Thoracic aorta (tissue), 2 donors: ENCODE data around the gene HPS3. TPM values are rescaled to one million over a fixed set of nuclear protein-coding genes. Genes with fewer than 3 reads are reported as not detected.

Source experiments
- ATAC-seq: fragments of 150-250 bp; one replicate; pipeline ENCODE4 v1.8.0; 2017; ENCODE audit warnings: low read depth; ENCODE audit not compliant: insufficient number of reproducible peaks, low FRiP score
- DNase-seq: peaks from one replicate; pipeline ENCODE4 v3.0.0-alpha.2; 2020; ENCODE audit warnings: low spot score
- H3K27ac ChIP-seq, 2 donors: fragments of 200-600 bp; sonication (generic); 1 replicate in 1 of 2; 2 replicates in 1 of 2; pipeline ENCODE4 v1.5.1; 2016; ENCODE audit warnings: mild to moderate bottlenecking in 2 of 2, moderate library complexity in 2 of 2
- H3K27me3 ChIP-seq: fragments of 200-600 bp; sonication (generic); replicated peaks from 2 replicates; pipeline ENCODE4 v1.6.0; 2016; ENCODE audit warnings: mild to moderate bottlenecking; ENCODE audit not compliant: insufficient read depth
- H3K36me3 ChIP-seq: fragments of 200-600 bp; sonication (generic); one replicate; pipeline ENCODE4 v1.5.1; 2016
- H3K4me1 ChIP-seq, 2 donors: fragments of 200-600 bp; sonication (generic); 1 replicate in 1 of 2; 2 replicates in 1 of 2; pipeline versions ENCODE4 v1.5.1 to v1.6.0; 2016; ENCODE audit warnings: low read depth in 2 of 2, mild to moderate bottlenecking in 1 of 2; ENCODE audit not compliant: control insufficient read depth in 1 of 2
- H3K4me3 ChIP-seq: fragments of 200-600 bp; sonication (generic); 2 replicates; pipeline ENCODE4 v1.5.1; 2016; ENCODE audit warnings: mild to moderate bottlenecking
- H3K9me3 ChIP-seq: fragments of 200-600 bp; sonication (generic); 2 replicates; pipeline ENCODE4 v1.5.1; 2016
- CTCF ChIP-seq: fragments of 200-600 bp; sonication (generic); IDR thresholded peaks from one replicate; pipeline ENCODE4 v1.5.1; 2019; ENCODE audit warnings: antibody characterized with exemption
- total RNA-seq, 2 donors: library from RNA; depleted of rRNA; stranded (reverse); fragments of >200 nt; gene quantifications; one replicate each; pipeline versions ENCODE4 v1.1.0 to v1.2.3, GENCODE V29; 2016

HPS3 gene
- total RNA-seq, 2 donors from 2014 or later: 21.3 to 22.9 TPM

- peak overlapping the region in 1 of 2 donors; percentile 36 for H3K27ac ChIP-seq
- ATAC-seq: no peak
Observed at GRCh38 chr3:149120051-149120972, 9.1 kb upstream of the HPS3 start.

DNA sequence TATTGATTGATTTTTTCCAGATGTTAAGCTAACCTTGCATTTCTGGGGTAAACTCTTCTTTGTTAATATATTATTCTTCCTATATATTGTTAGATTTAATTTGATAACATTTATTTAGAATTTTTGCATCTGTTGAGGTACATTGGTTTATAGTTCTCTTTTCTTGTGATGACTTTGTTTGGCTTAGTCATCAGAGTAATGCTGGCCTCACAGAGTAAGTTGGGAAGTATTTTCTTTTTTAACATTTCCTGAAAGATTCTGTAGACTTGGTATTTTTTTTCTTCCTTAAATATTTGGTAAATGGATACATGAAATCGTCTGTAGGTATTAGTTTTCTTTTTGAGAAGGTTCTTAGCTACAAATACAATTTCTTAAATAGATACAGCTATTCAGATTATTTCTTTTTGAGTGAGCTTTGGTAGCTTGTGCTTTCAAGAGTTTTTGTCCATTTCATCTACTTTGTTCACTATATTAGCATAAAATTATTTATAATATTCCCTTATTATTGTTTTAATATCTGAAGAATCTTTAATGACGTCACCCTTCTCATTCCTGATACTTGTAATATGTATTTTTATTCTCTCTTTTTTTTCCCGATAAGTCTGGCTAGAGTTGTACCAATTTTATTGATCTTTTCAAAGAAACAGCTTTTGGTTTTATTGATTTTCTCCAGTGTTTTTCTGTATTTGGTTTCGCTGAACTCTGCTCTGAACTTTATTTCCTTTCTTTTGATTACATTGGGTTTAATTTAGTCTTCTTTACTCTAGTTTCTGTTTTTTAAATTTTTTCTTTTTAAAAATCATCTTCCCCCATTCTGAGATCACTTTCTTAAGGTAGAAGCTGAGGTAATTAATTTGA, 6.5 kb upstream of the HPS3 start:
- Histone ChIP-seq H3K9me3 (no peaks in the 10 kb centered on the region), H3K27me3 (no peaks in the 10 kb centered on the region), H3K4me3 (no peak overlapping the region), H3K36me3 (no peaks in the 10 kb centered on the region), H3K27ac (no peak overlapping the region), H3K4me1 (peaks cover under 1 to 3% of the 10 kb centered on the region in 2 donors)
- TF ChIP-seq CTCF: no peak
- no peak for ATAC-seq
- DNase-seq: no peak

More at GRCh38 chr3:149120051-149120972, 9.1 kb upstream of the HPS3 start:
- Histone ChIP-seq H3K36me3 (no peaks in the 10 kb centered on the region), H3K4me1 (peaks cover 6 to 7% of the 10 kb centered on the region in 2 donors), H3K9me3 (no peaks in the 10 kb centered on the region), H3K4me3 (no peak overlapping the region), H3K27me3 (no peaks in the 10 kb centered on the region)
- no peak for DNase-seq
- peak; percentile 61 for TF ChIP-seq CTCF

GRCh38 chr3:149128821-149129220, 617 bp upstream of the HPS3 start:
- H3K9me3 ChIP-seq: no peaks in the 10 kb centered on the region
- H3K4me3 ChIP-seq: peak overlapping the region; percentile 96
- H3K27ac ChIP-seq: peak overlapping the region; percentile 87 to 92
- no peaks in the 10 kb centered on the region for H3K27me3 ChIP-seq
- no peak for TF ChIP-seq CTCF
- DNase-seq (no peak), ATAC-seq (no peak)
- no peaks in the 10 kb centered on the region for H3K36me3 ChIP-seq
- H3K4me1 ChIP-seq: peaks cover 11 to 32% of the 10 kb centered on the region in 2 donors

DNA sequence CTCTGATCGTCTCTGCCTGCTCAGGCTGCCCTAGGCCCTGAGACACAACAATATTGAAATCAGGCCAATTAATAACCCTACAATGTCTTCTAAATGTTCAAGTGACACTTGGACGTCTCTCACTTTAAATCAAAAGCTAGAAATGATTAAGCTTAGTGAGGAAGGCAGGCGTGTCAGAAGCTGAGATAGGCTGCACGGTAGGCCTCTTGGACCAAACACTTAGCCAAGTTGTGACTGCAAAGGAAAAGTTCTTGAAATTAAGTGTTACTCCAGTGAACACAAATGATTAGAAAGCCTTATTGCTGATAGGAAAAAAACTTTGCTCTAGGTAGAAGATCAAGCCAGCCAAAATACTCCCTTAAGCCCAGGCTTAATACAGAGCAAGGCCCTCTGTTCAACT, 2.2 kb downstream of the HPS3 start:
- Histone ChIP-seq H3K27me3 (no peaks in the 10 kb centered on the region), H3K4me3 (peak overlapping the region; percentile 96), H3K4me1 (peaks cover 11 to 32% of the 10 kb centered on the region in 2 donors), H3K9me3 (no peaks in the 10 kb centered on the region), H3K36me3 (peaks cover 5% of the 10 kb centered on the region), H3K27ac (peak overlapping the region; percentile 40 to 92)
- TF ChIP-seq CTCF: no peak
- DNase-seq (no peak), ATAC-seq (no peak)

DNA sequence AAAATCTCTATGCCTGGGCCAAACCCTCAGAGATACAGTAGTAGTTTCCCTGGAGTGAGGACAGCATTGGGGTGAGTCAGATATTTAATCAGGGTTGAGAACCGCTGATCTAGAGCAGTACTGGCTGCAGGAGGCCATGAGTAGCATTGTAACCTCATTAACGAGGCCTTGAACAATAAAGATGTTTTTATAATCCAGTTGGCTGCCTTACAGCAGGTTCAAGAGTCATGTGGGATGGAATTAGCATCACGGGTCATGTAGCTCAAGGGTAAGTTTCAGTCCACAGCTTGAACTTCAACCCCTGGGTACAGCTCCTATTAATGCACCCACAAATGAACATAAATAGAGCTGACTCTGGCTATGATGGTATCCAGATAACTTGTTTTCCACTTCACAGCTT, 5.1 kb downstream of the HPS3 start:
- no peak overlapping the region for H3K4me3 ChIP-seq
- ATAC-seq: no peak
- H3K9me3 ChIP-seq: no peaks in the 10 kb centered on the region
- peaks cover 11 to 28% of the 10 kb centered on the region in 2 donors for H3K4me1 ChIP-seq
- no peaks in the 10 kb centered on the region for H3K27me3 ChIP-seq
- no peak overlapping the region for H3K27ac ChIP-seq
- no peak for TF ChIP-seq CTCF
- H3K36me3 ChIP-seq: peaks cover 5% of the 10 kb centered on the region
- DNase-seq: no peak
